GM19452 (cell line): ENCODE results near the gene SND1.

ENCODE experiments used
- ATAC-seq: cut with Tn5 transposase; IDR thresholded peaks from one replicate; pipeline ENCODE4 v1.9.1; 2021; ENCODE audit not compliant: unreplicated experiment

SND1 gene

GRCh38 chr7:127798023-127798422 lies 146.0 kb downstream of the SND1 start:
- ATAC-seq, result no peak

DNA sequence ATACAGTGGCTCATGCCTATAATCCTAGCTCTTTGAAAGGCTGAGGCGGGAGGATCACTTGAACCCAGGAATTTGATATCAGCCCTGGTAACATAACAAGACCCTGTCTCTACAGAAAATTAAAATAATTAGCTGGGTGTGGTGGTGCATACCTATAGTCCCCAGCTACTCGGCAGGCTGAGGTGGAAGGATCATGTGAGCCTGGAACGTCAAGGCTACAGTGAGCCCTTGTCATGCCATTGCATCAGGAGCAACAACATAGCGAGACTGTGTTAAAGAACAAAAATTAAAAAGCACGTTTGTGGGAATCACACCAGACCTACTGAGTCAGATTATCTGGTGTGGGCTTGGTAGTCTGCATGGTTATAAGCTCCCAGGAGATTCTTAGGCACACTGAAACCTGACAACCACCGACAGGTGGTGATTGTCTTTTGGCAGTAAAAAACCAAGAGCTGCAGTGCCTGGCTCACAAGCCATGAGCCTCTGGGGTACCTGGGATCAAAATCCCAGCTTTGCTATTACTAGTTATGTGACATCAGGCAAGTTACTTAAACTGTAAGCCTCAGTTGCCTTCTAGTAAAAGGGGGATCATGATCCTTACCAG lies 146.9 kb downstream of the SND1 start:
- no peak for ATAC-seq

- ATAC-seq, result no peak
Measured at GRCh38 chr7:127799535-127800305, 147.7 kb downstream of the SND1 start.

DNA sequence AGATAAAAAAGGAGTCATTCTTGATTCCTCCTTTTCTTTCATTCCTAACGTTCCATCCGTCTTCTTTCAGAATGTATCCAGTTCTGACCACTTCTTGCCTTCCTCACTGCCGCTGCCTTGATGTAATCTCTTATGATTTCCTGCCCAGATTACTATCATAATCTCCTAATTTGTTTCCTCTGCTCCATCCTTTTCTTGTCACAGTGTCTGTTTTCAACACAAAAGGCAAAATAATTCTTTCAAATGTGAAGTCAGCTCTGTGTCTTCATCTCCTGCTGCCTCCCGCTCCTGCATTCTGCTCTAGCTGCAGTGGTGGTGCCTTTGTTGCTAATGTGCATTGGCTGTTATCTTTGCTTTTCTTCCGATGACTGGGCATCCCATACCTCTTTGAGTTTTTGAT lies 150.9 kb downstream of the SND1 start:
- no peak for ATAC-seq

DNA sequence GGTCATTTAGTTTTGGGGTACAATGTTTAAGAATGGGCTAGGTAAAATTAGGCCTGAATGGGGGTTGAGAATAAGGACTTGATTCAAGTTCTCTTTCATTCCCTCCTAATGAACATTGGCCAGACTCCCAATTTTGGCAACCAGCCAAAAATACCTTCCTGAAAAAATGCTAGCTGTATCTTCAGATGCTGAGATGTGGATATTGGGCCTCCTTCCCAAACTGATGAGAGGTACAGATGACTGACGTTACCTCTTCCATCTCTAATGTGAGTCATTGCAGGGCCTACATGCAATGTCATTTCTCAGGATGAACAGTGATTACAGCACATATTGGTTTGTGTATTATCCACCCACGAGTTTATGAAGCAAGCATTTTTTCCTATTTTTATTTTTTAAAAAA lies 151.6 kb downstream of the SND1 start:
- no peak for ATAC-seq

- ATAC-seq, result no peak
Measured at GRCh38 chr7:127807340-127807739, 155.3 kb downstream of the SND1 start.

DNA sequence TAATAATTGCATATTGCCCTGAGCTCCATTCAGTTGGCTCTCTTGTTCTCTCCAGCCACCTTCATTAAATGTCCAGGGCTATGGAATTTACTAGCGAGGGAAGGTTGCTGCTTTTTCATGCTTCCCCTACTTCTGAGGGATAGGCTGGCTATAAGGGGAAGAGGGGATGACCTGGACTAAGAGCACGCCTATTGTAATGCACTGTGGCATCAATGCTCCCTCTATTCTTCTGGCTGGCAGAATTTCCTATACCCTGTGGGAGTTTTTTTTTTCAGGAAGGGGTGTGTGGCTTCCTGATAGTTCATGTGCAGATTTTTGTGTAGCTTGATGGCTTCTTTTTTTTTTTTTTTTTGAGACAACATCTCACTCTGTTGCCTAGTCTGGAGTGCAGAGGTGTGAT lies 155.8 kb downstream of the SND1 start:
- no peak for ATAC-seq

GRCh38 chr7:127809261-127809702 lies 157.3 kb downstream of the SND1 start:
- ATAC-seq, result no peak

- ATAC-seq, result no peak
Measured at GRCh38 chr7:127810113-127810512, 158.1 kb downstream of the SND1 start.

- ATAC-seq, result no peak
Measured at GRCh38 chr7:127810696-127811660, 159.0 kb downstream of the SND1 start.

DNA sequence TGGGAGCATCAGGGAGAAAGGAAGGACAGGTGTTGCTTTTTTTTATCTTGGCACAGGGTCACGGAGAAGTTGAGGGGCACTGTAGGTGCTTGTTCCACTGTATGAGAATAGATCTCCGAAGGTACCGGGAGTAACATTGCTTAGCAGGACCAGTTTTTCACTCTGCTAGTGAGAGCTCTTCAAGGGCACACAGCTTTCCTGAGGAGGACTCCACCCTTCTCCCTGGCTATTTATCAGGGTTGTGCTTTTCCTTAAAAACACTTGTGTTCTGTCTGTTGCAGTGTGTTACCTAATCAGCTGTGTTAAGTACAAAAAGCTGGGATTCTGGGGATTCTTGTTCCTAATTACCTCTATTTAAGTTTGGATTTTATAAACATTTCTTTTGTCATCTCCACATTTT lies 160.5 kb downstream of the SND1 start:
- ATAC-seq, result no peak

GRCh38 chr7:127813991-127814541 lies 162.1 kb downstream of the SND1 start:
- no peak for ATAC-seq

DNA sequence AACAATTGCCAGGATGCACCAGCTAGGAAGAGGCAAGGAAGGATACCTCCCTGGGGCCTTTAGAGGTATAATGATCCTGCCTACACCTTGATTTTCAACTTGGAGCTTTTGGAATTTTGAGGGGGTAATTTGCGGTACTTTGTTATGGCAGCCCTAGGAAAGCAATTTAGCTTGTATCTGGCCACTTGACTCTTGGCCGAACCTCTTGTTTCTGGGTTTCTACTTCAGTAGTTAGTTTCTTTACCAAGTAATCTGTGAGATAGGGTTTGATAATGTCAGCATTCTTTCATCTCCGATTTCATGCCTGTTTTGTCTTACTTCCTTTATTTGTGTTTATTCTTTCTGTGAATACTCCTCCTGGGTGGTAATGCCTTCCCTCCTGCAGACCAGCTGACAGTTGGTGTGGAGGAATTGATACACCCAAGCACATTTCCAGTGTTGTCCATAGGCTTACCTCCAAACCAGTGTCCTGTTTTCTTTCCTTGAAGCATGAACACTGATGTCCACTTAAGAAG lies 163.7 kb downstream of the SND1 start:
- ATAC-seq, result no peak

DNA sequence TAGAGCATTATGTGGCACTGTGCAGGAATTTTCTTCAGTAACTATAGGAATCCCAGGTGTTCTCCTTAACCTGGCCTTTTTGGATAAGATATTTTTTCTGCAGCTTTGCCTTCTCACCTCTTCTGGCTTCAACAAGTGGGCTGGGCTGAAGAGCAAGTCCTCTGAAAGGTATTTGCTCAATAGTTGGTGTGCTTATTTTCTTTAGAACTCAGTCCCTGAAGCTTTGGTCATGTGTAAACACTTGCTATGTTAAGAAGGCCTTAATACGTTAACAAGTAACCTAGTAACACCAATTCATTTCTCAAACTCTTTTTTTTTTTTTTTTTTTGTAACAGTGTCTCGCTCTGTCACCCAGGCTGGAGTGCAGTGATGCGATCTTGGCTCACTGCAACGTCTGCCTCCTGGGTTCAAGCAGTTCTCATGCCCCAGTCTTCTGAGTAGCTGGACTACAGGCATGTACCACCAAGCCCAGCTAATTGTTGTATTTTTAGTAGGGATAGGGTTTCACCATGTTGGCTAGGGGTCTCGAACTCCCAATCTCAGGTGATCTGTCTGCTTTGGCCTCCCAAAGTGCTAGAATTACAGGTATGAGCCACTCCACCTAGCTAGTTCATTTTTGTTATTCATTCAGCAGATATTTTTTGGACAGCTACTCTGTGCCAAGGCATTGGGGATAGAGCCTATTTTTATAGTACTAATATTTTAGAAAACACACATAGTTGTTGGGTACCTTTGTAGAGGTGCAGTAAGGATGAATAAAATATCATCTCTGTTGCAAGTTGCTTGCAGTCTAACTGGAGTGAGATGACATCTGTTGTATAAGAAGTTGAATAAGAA lies 164.6 kb downstream of the SND1 start:
- ATAC-seq, result no peak

GRCh38 chr7:127817466-127817865 lies 165.5 kb downstream of the SND1 start:
- ATAC-seq, result no peak

DNA sequence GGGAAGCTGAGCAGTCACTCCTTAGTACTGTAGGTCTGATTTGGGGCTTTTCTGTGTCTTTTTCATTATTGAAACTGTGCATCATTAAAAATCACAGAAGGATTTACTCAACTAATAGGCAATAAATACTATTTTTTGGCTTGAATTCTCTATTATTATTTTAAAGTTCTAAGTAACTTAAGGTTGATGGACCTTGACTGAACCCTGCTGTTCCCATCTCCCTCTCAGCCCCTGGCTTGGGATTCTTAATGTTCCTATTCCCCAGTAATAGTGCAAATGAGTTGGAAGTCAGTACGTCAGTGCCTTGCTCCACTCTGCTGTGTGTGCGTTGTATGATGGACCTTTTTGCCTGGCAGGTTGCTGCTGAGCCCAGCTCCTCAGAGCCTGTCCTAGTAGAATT lies 166.3 kb downstream of the SND1 start:
- ATAC-seq, result no peak

GRCh38 chr7:127819975-127820731 lies 168.2 kb downstream of the SND1 start:
- ATAC-seq, result no peak

GRCh38 chr7:127820732-127821085 lies 168.7 kb downstream of the SND1 start:
- ATAC-seq, result no peak

GRCh38 chr7:127821146-127821545 lies 169.2 kb downstream of the SND1 start:
- no peak for ATAC-seq
